GM23338 (cell line): ENCODE results near the gene ARL4A. TPM values are rescaled to one million over a fixed set of nuclear protein-coding genes. Genes with fewer than 3 reads are reported as not detected.

Experiments used
- ATAC-seq: fragments of 200-7000 bp; cut with Tn5 transposase; 3 replicates; pipeline ENCODE4 v1.9.1; 2020
- DNase-seq: peaks from one replicate; pipeline ENCODE4 v3.0.0-alpha.2; 2015; ENCODE audit warnings: low spot score
- H2AFZ ChIP-seq: fragments of 200-600 bp; sonication (generic); 2 replicates; pipeline ENCODE4 v1.8.0; 2016; ENCODE audit warnings: antibody characterized with exemption, mild to moderate bottlenecking, moderate library complexity
- H3F3A ChIP-seq: fragments of 200-600 bp; sonication (generic); replicated peaks from 2 replicates; pipeline ENCODE4 v1.8.0; 2017; ENCODE audit warnings: antibody characterized with exemption, mixed run types, low read depth
- H3K27ac ChIP-seq: fragments of 200-600 bp; sonication (generic); 2 replicates; pipeline ENCODE4 v1.6.1; 2016; ENCODE audit warnings: low read depth
- H3K27me3 ChIP-seq: fragments of 200-600 bp; sonication (generic); 2 replicates; pipeline ENCODE4 v1.8.0; 2016; ENCODE audit warnings: mild to moderate bottlenecking, mixed run types, moderate library complexity; ENCODE audit not compliant: insufficient read depth
- H3K36me3 ChIP-seq: fragments of 200-600 bp; sonication (generic); 2 replicates; pipeline ENCODE4 v1.8.0; 2016; ENCODE audit warnings: mild to moderate bottlenecking; ENCODE audit not compliant: insufficient read depth
- H3K4me1 ChIP-seq: fragments of 200-600 bp; sonication (generic); 2 replicates; pipeline ENCODE4 v1.8.0; 2016; ENCODE audit warnings: mild to moderate bottlenecking, moderate library complexity; ENCODE audit not compliant: insufficient read depth
- H3K4me2 ChIP-seq: fragments of 200-600 bp; sonication (generic); 2 replicates; pipeline ENCODE4 v1.7.1; 2017; ENCODE audit warnings: mixed run types
- H3K4me3 ChIP-seq: fragments of 200-600 bp; sonication (generic); 2 replicates; pipeline ENCODE4 v1.6.1; 2016; ENCODE audit warnings: mixed run types
- H3K79me2 ChIP-seq: fragments of 200-600 bp; sonication (generic); replicated peaks from 2 replicates; pipeline ENCODE4 v1.8.0; 2017; ENCODE audit warnings: mild to moderate bottlenecking; ENCODE audit not compliant: insufficient read depth
- H3K9me2 ChIP-seq: fragments of 200-600 bp; sonication (generic); 2 replicates; pipeline ENCODE4 v1.8.0; 2017; ENCODE audit not compliant: insufficient read depth
- H4K20me1 ChIP-seq: fragments of 200-600 bp; sonication (generic); replicated peaks from 2 replicates; pipeline ENCODE4 v1.8.0; 2017; ENCODE audit warnings: mild to moderate bottlenecking; ENCODE audit not compliant: insufficient read depth
- H3K27ac Mint-ChIP-seq: 2 replicates; pipeline ENCODE4 v1.8.0; 2020; ENCODE audit warnings: inconsistent platforms, mild to moderate bottlenecking, moderate library complexity, mixed read lengths
- H3K27me3 Mint-ChIP-seq: 3 replicates; pipeline ENCODE4 v1.8.0; 2022; ENCODE audit warnings: low read depth, mild to moderate bottlenecking, moderate library complexity, mixed read lengths, inconsistent platforms; ENCODE audit not compliant: insufficient read depth, poor library complexity
- H3K36me3 Mint-ChIP-seq: 3 replicates; pipeline ENCODE4 v1.8.0; 2021; ENCODE audit warnings: low read depth, mild to moderate bottlenecking, inconsistent platforms, moderate library complexity, mixed read lengths
- H3K4me1 Mint-ChIP-seq: 3 replicates; pipeline ENCODE4 v1.8.0; 2020; ENCODE audit warnings: mild to moderate bottlenecking, inconsistent platforms, mixed read lengths
- H3K4me3 Mint-ChIP-seq: 3 replicates; pipeline ENCODE4 v1.8.0; 2021; ENCODE audit warnings: moderate library complexity, mild to moderate bottlenecking, inconsistent platforms, mixed read lengths
- H3K9me3 Mint-ChIP-seq: 3 replicates; pipeline ENCODE4 v1.8.0; 2020; ENCODE audit warnings: moderate library complexity, mild to moderate bottlenecking, inconsistent platforms, mixed read lengths
- EZH2 ChIP-seq: fragments of 200-600 bp; sonication (generic); IDR thresholded peaks from one replicate; pipeline ENCODE4 v1.8.0; 2017; ENCODE audit warnings: antibody characterized with exemption, mild to moderate bottlenecking, low read depth; ENCODE audit not compliant: unreplicated experiment
- JUNB ChIP-seq: IDR thresholded peaks from one replicate; pipeline ENCODE4 v1.6.1; 2016; ENCODE audit warnings: antibody characterized with exemption; ENCODE audit not compliant: unreplicated experiment
- NANOG ChIP-seq: IDR thresholded peaks from 2 replicates; pipeline ENCODE4 v1.6.1; 2016; ENCODE audit warnings: antibody characterized with exemption, borderline replicate concordance
- REST ChIP-seq: IDR thresholded peaks from one replicate; pipeline ENCODE4 v1.6.1; 2018; ENCODE audit warnings: antibody characterized with exemption; ENCODE audit not compliant: unreplicated experiment
- STAT1 ChIP-seq: IDR thresholded peaks from one replicate; pipeline ENCODE4 v1.6.1; 2016; ENCODE audit warnings: antibody characterized with exemption; ENCODE audit not compliant: unreplicated experiment
- ZNF114 ChIP-seq: fragments of 250-450 bp; sonication (Bioruptor Pico); IDR thresholded peaks from 2 replicates; pipeline ENCODE4 v1.5.0; 2020; ENCODE audit warnings: mild to moderate bottlenecking, moderate library complexity
- ZNF331 ChIP-seq: fragments of 250-450 bp; sonication (Bioruptor Pico); IDR thresholded peaks from 2 replicates; pipeline ENCODE4 v1.5.0; 2020; ENCODE audit warnings: low read depth, mild to moderate bottlenecking, moderate library complexity
- ZNF462 ChIP-seq: fragments of 250-450 bp; sonication (Bioruptor Pico); IDR thresholded peaks from 2 replicates; pipeline ENCODE4 v1.5.0; 2020; ENCODE audit warnings: mild to moderate bottlenecking, moderate library complexity
- polyA plus RNA-seq: library from polyadenylated mRNA; unstranded; fragments of >200 nt; fragmentation: Nextera tagmentation; extraction: Ambion mirVana; gene quantifications from 2 replicates; pipeline ENCODE4 v1.2.1, GENCODE V29; 2016
- total RNA-seq: library from RNA; depleted of rRNA; stranded (reverse); fragments of >200 nt; shearing (Covaris generic); gene quantifications from 2 replicates; pipeline ENCODE4 v1.2.3, GENCODE V29; 2014
- TF ChIP-seq, protein P1 (sequence below), 2 experiments: fragments of 200-600 bp in 1 of 2; sonication (generic) in 1 of 2; conservative IDR thresholded peaks; 2 replicates each; pipeline versions ENCODE4 v1.5.1 to v1.6.1; 2016 to 2017; ENCODE audit warnings: antibody characterized with exemption in 2 of 2, low read depth in 2 of 2, mild to moderate bottlenecking in 2 of 2, moderate library complexity in 1 of 2

The ARL4A gene
- total and polyA plus RNA-seq, 2 experiments from 2014 or later: 48.9 to 82.5 TPM

GRCh38 chr7:12715372-12716133, 28.1 kb downstream of the ARL4A start (continued):
- TF ChIP-seq ZNF462 (CRISPR knock-in tag): peak; percentile 69; the same call in 1 of the 2 replicates
- no peak for TF ChIP-seq ZNF331 (CRISPR knock-in tag)
- TF ChIP-seq, protein P1, sequence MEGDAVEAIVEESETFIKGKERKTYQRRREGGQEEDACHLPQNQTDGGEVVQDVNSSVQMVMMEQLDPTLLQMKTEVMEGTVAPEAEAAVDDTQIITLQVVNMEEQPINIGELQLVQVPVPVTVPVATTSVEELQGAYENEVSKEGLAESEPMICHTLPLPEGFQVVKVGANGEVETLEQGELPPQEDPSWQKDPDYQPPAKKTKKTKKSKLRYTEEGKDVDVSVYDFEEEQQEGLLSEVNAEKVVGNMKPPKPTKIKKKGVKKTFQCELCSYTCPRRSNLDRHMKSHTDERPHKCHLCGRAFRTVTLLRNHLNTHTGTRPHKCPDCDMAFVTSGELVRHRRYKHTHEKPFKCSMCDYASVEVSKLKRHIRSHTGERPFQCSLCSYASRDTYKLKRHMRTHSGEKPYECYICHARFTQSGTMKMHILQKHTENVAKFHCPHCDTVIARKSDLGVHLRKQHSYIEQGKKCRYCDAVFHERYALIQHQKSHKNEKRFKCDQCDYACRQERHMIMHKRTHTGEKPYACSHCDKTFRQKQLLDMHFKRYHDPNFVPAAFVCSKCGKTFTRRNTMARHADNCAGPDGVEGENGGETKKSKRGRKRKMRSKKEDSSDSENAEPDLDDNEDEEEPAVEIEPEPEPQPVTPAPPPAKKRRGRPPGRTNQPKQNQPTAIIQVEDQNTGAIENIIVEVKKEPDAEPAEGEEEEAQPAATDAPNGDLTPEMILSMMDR (conservative IDR thresholded peaks at IDR 0.05; ENCODE audit: low read depth in 2 of 2): no peak

DNA sequence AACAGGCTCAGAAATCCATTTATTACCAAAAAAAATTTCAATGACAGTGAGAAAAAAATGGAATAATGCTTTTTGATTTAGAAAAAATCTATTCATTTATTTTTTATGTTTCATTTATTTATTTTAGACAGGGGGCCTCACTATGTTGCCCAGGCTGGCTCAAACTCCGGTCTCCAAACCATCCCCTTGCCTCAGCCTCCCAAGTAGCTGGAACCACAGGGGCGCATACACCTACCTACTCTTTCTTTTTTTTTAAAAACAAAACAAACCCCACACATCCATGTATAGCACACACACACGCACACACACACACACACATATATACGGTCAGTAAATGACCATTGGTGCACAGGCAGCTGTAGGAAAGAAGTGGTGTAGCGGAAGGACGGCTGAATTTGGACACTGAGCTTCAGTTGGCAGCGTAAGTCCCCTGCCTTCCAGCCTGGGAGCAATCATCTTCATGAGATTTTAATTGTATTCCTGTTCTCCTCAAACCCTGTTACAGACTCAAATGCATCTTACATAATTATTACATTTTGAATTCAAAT, 28.8 kb downstream of the ARL4A start:
- ATAC-seq (peak; percentile 35), DNase-seq (no peak)
- H3K36me3 Mint-ChIP-seq: no peaks in the 10 kb centered on the region
- no peak overlapping the region; the same call in 1 of the 2 replicates for H3K27ac ChIP-seq
- H4K20me1 ChIP-seq: no peaks in the 10 kb centered on the region
- H3K4me3 Mint-ChIP-seq: no peak overlapping the region
- no peak overlapping the region; the same call in 1 of the 2 replicates for H3K27ac Mint-ChIP-seq
- peaks cover 2% of the 10 kb centered on the region; the same call in 1 of the 2 replicates for H3K9me2 ChIP-seq
- H2AFZ ChIP-seq: no peak overlapping the region
- H3K4me3 ChIP-seq: no peak overlapping the region
- H3F3A ChIP-seq: no peaks in the 10 kb centered on the region
- H3K9me3 Mint-ChIP-seq: no peaks in the 10 kb centered on the region
- peaks cover 53% of the 10 kb centered on the region for H3K4me1 ChIP-seq
- H3K36me3 ChIP-seq: no peaks in the 10 kb centered on the region
- H3K4me2 ChIP-seq: peak overlapping the region; percentile 9; the same call in 1 of the 2 replicates
- no peaks in the 10 kb centered on the region for H3K27me3 ChIP-seq
- H3K79me2 ChIP-seq: no peaks in the 10 kb centered on the region
- peaks cover 2% of the 10 kb centered on the region for H3K27me3 Mint-ChIP-seq
- H3K4me1 Mint-ChIP-seq: peaks cover 59% of the 10 kb centered on the region
- TF ChIP-seq ZNF331 (CRISPR knock-in tag) (no peak), ZNF114 (CRISPR knock-in tag) (no peak), EZH2 (no peak), STAT1 (no peak), JUNB (no peak), REST (no peak), NANOG (no peak)
- TF ChIP-seq, protein P1 (conservative IDR thresholded peaks at IDR 0.05; ENCODE audit: low read depth in 2 of 2): no peak
